Effector memory CD4-positive, alpha-beta T cell (primary cell): ENCODE results near the gene ANXA9.

ENCODE experiments used
- DNase-seq, 3 donors: peaks; one replicate each; pipeline ENCODE4 v3.0.0-alpha.2; 2020
- H3K27ac ChIP-seq: 2 replicates; pipeline ENCODE4 v1.7.0; 2013; ENCODE audit warnings: mild to moderate bottlenecking, low read length, moderate library complexity; ENCODE audit not compliant: insufficient read depth, poor library complexity, severe bottlenecking
- H3K27me3 ChIP-seq: replicated peaks from 2 replicates; pipeline ENCODE4 v1.7.0; 2013; ENCODE audit warnings: mild to moderate bottlenecking, low read length; ENCODE audit not compliant: insufficient read depth, control insufficient read depth, poor library complexity, severe bottlenecking
- H3K36me3 ChIP-seq: 2 replicates; pipeline ENCODE4 v1.7.0; 2013; ENCODE audit warnings: mild to moderate bottlenecking, low read length, moderate library complexity; ENCODE audit not compliant: control insufficient read depth, insufficient read depth
- H3K4me1 ChIP-seq: 2 replicates; pipeline ENCODE4 v1.7.0; 2013; ENCODE audit warnings: low read length, mild to moderate bottlenecking; ENCODE audit not compliant: control insufficient read depth, insufficient read depth, poor library complexity, severe bottlenecking
- H3K4me3 ChIP-seq: 2 replicates; pipeline ENCODE4 v1.7.0; 2013; ENCODE audit warnings: low read length, low read depth, mild to moderate bottlenecking; ENCODE audit not compliant: insufficient read depth, poor library complexity, severe bottlenecking
- H3K9me3 ChIP-seq: 2 replicates; pipeline ENCODE4 v1.7.0; 2013; ENCODE audit warnings: mild to moderate bottlenecking, low read length, moderate library complexity; ENCODE audit not compliant: control insufficient read depth

The ANXA9 gene

DNA sequence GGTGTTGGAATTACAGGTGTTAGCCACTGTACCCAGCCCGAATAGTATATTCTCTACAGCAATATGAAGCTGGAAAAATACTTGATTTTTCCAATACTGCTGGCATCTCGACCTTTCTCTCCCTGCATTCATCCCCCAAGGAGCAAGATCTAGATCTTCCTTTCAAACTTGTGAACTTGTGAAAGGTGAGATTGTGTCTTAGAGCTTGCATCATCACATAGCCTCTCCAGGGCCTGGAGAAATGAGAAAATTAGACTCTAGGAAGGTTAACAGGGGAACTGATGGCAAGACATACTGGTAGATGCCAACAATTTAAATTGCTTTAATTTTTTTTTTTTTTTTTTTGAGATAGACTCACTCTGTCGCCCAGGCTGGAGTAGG is 28.2 kb downstream of the ANXA9 start:
- H3K9me3 ChIP-seq = no peaks in the 10 kb centered on the region
- H3K27ac ChIP-seq = no peak overlapping the region
- H3K4me3 ChIP-seq = no peak overlapping the region
- DNase-seq = no peak
- no peaks in the 10 kb centered on the region for H3K36me3 ChIP-seq
- H3K4me1 ChIP-seq = peaks cover 25% of the 10 kb centered on the region
- H3K27me3 ChIP-seq = no peaks in the 10 kb centered on the region

DNA sequence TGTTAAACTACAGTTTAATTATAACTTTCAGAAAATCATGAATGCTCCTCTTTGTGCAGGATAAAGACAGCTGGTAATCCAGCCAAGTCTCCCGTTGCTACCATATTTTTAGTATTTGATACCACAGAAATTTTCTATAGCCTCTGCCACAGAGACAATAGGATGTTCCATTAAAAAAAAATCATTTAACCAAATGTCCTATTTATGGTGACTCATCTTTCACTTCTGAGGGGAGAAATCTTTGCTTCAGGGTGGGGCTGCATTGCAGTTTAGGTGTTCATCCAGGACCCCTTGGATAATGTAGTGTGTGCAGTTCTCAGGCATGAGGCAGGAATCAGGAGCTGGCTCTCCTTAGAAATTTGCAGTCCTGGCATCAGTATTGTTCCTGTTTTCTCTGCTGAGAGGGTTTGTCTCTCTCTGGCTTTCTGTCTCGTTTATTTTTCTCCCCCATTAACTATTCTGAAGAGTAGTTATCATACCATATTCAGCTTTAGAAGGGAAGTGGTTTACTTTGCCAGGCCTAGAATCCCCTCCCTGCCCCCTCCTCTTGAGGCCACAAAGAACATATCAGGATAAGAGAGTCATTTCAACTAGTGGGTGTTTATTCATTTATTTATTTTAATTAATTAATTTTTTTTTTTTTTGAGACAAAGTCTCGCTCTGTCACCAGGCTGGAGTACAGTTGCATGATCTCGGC is 29.2 kb downstream of the ANXA9 start:
- Histone ChIP-seq H3K9me3 (no peaks in the 10 kb centered on the region), H3K27ac (no peak overlapping the region), H3K4me3 (no peak overlapping the region), H3K27me3 (no peaks in the 10 kb centered on the region), H3K4me1 (peaks cover 25% of the 10 kb centered on the region), H3K36me3 (no peaks in the 10 kb centered on the region)
- no peak for DNase-seq

DNA sequence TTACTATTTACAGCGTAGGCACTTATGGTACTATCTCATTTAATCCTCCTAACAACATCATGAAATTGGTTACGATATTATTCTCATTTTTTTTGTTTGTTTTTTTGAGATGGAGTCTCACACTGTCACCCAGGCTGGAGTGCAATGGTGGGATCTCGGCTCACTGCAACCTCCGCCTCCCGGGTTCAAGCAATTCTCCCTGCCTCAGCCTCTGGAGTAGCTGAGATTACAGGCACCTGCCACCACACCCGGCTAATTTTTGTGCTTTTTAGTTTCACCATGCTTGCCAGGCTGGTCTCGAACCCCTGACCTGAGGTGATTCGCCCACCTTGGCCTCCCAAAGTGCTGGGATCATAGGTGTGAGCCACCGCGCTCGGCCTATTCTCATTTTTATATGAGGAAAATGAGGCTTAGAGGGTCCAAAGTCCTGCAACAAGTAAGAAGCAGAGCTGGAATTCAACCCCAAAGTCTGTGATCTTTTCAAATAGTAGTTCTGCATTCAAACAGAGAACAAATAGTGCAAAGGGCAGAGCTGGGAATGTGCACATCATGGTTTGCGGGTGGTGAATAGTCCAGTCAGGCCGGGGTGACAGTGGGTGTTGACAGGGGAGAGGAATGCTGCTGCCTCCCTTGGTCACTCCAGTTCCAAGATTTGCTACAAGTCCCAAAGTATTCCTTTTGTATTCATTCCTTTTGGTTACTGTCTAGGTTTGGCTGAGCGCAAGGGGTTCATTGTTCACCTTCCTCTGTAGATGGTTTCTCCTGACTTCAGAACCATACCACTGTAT is 30.8 kb downstream of the ANXA9 start:
- H3K27ac ChIP-seq = no peak overlapping the region
- H3K27me3 ChIP-seq = no peaks in the 10 kb centered on the region
- H3K9me3 ChIP-seq = no peaks in the 10 kb centered on the region
- no peaks in the 10 kb centered on the region for H3K36me3 ChIP-seq
- peaks cover 11% of the 10 kb centered on the region for H3K4me1 ChIP-seq
- DNase-seq = no peak
- no peak overlapping the region for H3K4me3 ChIP-seq

DNA sequence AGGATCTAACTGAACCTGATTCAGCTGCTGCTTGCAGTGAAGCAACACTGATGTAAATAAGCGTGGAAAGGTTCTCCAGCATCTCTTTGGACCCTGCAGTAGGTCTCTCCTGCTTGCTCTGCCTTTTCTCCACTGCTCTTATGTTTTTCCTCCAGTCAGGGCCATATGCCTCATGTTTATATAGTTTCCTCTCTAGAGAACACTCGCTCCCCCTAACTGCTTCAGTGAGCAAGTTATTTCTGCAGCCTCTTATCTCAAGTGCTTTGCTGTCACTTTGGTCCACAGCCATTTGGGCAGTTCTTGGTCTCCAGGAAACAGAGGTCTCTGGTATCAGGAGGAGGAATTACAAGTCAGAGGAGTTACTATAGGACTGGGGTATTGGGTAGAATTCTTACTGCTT is 31.4 kb downstream of the ANXA9 start:
- no peaks in the 10 kb centered on the region for H3K36me3 ChIP-seq
- H3K27ac ChIP-seq = no peak overlapping the region
- H3K27me3 ChIP-seq = no peaks in the 10 kb centered on the region
- no peaks in the 10 kb centered on the region for H3K9me3 ChIP-seq
- no peak overlapping the region for H3K4me3 ChIP-seq
- DNase-seq = no peak
- H3K4me1 ChIP-seq = peaks cover 11% of the 10 kb centered on the region

DNA sequence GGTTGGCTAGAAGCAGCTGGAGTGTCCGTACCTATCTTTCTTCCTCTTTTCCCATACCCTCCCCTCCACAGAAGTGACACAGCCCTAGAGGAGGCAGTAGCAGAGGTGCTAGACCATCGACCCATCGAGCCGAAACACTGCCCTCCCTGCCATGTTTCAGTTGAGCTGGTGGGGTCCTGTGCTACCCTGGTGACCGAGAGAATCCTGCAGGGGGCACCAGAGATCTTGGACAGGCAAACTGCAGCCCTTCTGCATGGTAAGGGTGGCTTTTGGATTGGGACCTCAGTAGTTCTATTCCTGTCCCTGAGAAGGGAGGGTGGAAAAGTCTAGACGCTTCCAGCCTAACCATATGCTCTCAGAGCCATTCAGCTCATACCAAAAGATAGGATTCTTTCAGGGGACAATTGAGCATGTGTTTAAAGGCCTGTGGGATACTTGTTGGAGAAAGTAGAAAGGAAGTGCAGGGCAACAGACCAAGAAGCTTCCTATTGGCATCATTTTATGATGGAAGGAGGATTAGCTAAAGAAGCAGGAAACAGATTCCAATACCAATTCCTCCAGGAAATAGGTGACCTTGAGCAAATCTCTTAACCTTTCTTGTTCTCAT is 42.6 kb downstream of the ANXA9 start:
- H3K27ac ChIP-seq = no peak overlapping the region
- peak; percentile 68 to 75 (median 71) for DNase-seq
- H3K27me3 ChIP-seq = no peaks in the 10 kb centered on the region
- H3K4me1 ChIP-seq = peaks cover 3% of the 10 kb centered on the region
- no peaks in the 10 kb centered on the region for H3K9me3 ChIP-seq
- peaks cover 36% of the 10 kb centered on the region for H3K36me3 ChIP-seq
- H3K4me3 ChIP-seq = no peak overlapping the region

DNA sequence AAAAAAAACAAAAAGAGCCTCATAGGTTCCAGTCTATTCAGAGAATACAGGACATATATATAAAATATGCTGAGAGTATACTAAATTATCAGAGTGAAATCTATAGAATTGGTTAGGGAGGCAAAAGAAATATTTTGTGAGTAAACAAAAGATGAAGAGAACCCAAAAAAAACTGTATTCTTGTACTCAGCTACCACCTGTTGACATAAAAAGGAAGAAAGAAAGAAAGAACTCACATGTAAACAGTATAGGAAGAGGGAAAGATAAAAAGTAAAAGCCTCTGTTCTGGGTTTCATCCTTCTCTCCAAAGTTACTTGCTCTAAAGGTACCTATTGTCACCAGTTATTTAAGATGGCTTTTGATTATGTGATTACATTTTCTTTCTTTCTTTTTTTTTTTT is 44.4 kb downstream of the ANXA9 start:
- Histone ChIP-seq H3K9me3 (no peaks in the 10 kb centered on the region), H3K27me3 (no peaks in the 10 kb centered on the region), H3K27ac (no peak overlapping the region), H3K4me1 (peaks cover 3% of the 10 kb centered on the region), H3K36me3 (peaks cover 45% of the 10 kb centered on the region), H3K4me3 (no peak overlapping the region)
- no peak for DNase-seq

DNA sequence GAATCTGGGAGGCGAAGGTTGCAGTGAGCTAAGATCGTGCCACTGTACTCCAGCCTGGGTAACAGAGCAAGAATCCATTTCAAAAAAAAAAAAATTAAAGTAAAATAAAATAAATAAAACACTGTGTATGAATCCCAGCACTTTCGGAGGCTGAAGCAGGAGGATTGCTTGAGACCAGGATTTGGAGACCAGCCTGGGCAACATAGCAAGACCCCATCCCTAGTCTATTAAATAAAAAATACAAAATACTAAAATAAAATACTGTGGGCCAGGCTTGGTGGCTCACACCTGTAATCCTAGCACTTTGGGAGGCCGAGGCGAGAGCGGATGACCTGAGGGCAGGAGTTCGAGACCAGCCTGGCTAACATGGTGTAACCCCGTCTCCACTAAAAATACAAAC is 50.1 kb downstream of the ANXA9 start:
- DNase-seq = no peak
- no peak overlapping the region for H3K27ac ChIP-seq
- H3K9me3 ChIP-seq = no peaks in the 10 kb centered on the region
- no peaks in the 10 kb centered on the region for H3K27me3 ChIP-seq
- H3K4me1 ChIP-seq = no peaks in the 10 kb centered on the region
- no peak overlapping the region for H3K4me3 ChIP-seq
- peaks cover 40% of the 10 kb centered on the region for H3K36me3 ChIP-seq

DNA sequence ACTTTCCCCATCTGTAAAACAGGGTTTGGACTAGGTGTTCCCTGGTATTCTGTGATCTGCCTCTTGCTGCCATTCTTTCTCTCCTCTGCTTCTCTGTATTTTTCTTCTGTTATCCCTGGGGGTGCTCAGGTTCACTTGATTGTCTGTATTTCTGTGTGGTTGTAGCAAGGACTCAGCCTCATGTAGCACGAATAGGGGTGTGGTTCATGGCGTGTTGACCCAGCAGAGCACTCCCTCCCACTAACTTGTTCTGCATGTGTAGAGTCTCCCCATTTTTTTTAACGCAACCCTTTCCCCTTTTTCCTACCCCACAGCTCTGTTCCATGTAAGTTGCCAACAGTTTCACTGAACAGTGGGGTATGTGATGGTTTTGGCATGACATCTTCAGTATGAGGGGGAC is 53.1 kb downstream of the ANXA9 start:
- no peak for DNase-seq

DNA sequence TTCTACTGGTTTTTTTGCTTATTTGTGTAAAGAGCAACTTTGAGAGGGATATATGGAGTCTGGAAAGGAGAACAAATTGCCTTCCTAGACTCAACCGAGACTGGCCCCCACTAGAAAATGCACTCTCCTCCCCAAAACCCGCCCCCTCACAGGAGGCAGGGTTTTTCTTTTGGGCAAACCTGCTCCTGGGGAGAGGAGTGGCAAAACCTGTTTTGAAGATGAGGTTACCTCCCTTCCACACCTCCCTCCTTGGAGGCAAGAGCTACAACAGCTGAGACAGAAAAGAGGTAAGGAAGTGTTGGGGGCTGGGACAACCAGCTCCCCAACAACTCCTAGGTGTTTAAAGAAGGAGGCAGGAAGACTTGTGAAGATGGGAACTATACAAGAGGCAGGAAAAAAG is 54.3 kb downstream of the ANXA9 start, which contains the start of gene BNIPL:
Gene BNIPL (plus strand): TSS at position 231 of the 400 bp plus-strand sequence. CDS start 140 bp downstream, at position 371.
- H3K27me3 ChIP-seq = no peaks in the 10 kb centered on the region
- no peaks in the 10 kb centered on the region for H3K4me1 ChIP-seq
- no peak within 1 kb of the TSS for H3K27ac ChIP-seq
- no peak within 1 kb of the TSS for H3K4me3 ChIP-seq
- peaks cover 16% of the 10 kb centered on the region for H3K36me3 ChIP-seq
- no peaks in the 10 kb centered on the region for H3K9me3 ChIP-seq
- DNase-seq = no peak

More for the DNA sequence above, 53.1 kb downstream of the ANXA9 start:
- peaks cover 25% of the 10 kb centered on the region for H3K36me3 ChIP-seq
- no peaks in the 10 kb centered on the region for H3K9me3 ChIP-seq
- no peaks in the 10 kb centered on the region for H3K4me1 ChIP-seq
- H3K27me3 ChIP-seq = no peaks in the 10 kb centered on the region
- no peak overlapping the region for H3K27ac ChIP-seq
- H3K4me3 ChIP-seq = no peak overlapping the region

DNA sequence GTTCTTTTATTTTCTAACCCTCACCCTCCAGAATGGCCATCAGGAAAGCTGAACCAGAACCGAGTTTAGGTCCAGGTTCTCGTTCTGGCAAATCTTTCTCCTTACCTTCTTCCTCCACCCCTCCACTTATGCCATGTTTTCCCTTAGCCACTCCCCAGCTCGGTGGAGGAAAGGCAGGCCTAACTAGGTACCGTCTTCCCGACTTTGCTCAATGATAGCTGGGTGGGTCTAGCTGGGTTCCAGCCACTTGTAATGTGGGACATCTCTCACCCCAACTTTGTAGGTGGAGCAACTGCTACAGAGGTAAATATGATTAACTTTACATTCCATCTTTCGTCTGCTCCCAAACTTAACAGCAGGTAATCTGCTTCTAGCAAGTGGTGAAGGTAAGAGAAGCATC is 54.9 kb downstream of the ANXA9 start:
- Histone ChIP-seq H3K4me1 (no peaks in the 10 kb centered on the region), H3K4me3 (no peak overlapping the region), H3K9me3 (no peaks in the 10 kb centered on the region), H3K27me3 (no peaks in the 10 kb centered on the region), H3K36me3 (peaks cover 13% of the 10 kb centered on the region), H3K27ac (no peak overlapping the region)
- DNase-seq = no peak
